Mucosa of stomach (tissue), 1 donor: ENCODE measurements around the gene TARS2.

Experiments
- H3K27me3 ChIP-seq: one replicate; pipeline ENCODE4 v1.7.0; 2013; ENCODE audit warnings: mild to moderate bottlenecking, low read length; ENCODE audit not compliant: control insufficient read depth, insufficient read depth
- H3K36me3 ChIP-seq: one replicate; pipeline ENCODE4 v1.7.0; 2013; ENCODE audit warnings: low read length; ENCODE audit not compliant: control insufficient read depth, insufficient read depth
- H3K4me1 ChIP-seq: one replicate; pipeline ENCODE4 v1.7.0; 2013; ENCODE audit warnings: mild to moderate bottlenecking, low read length; ENCODE audit not compliant: control insufficient read depth, insufficient read depth
- H3K4me3 ChIP-seq: one replicate; pipeline ENCODE4 v1.7.0; 2013; ENCODE audit warnings: low read length
- H3K9ac ChIP-seq: one replicate; pipeline ENCODE4 v1.7.0; 2013; ENCODE audit warnings: mild to moderate bottlenecking, low read length, moderate library complexity
- H3K9me3 ChIP-seq: one replicate; pipeline ENCODE4 v1.7.0; 2013; ENCODE audit warnings: mild to moderate bottlenecking, low read length, moderate library complexity; ENCODE audit not compliant: control insufficient read depth
- donor health status: Pancreatic carcinoma.

Gene TARS2

DNA sequence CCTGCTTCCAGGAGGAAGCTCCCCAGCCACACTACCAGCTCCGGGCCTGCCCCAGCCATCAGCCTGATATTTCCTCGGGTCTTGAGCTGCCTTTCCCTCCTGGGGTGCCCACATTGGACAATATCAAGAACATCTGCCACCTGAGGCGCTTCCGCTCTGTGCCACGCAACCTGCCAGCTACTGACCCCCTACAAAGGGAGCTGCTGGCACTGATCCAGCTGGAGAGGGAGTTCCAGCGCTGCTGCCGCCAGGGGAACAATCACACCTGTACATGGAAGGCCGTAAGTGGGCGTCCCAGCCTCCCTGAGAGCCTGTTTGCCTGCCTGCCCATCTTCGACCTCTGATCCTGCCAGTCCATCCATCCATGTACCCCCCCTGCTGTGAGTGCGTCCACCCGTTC, 24.3 kb downstream of the TARS2 start:
- peaks cover 33% of the 10 kb centered on the region for H3K4me1 ChIP-seq

DNA sequence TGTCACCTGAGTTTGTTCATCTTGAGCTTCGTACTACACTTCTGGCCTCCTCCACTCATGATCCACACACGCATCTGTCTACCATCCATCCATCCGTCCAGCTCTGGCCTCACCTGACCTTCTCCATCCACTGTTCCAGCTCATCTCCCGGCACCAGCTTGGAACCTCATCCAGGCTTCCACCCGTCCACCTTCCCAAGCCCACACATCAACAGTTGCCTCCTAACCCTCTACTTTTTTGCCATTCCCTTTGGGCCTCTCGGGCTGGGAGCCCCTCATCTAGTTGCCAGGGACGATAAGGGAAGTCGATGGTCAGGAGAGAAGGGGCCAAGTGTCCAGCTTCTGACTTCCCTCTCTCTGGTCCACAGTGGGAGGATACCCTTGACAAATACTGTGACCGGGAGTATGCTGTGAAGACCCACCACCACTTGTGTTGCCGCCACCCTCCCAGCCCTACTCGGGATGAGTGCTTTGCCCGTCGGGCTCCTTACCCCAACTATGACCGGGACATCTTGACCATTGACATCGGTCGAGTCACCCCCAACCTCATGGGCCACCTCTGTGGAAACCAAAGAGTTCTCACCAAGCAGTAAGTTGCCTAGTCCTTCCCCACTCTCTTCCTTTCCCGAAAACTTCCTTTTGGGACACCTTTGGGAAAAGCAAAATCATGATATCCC, 24.9 kb downstream of the TARS2 start:
- Histone ChIP-seq H3K4me1 (peaks cover 33% of the 10 kb centered on the region), H3K9me3 (no peaks in the 10 kb centered on the region), H3K9ac (no peak overlapping the region), H3K4me3 (no peak overlapping the region), H3K36me3 (no peaks in the 10 kb centered on the region), H3K27me3 (no peaks in the 10 kb centered on the region)

More for the DNA sequence above, 24.3 kb downstream of the TARS2 start:
- Histone ChIP-seq H3K27me3 (no peaks in the 10 kb centered on the region), H3K36me3 (no peaks in the 10 kb centered on the region), H3K9ac (no peak overlapping the region), H3K4me3 (no peak overlapping the region), H3K9me3 (no peaks in the 10 kb centered on the region)

GRCh38 chr1:150512846-150513245, 25.6 kb downstream of the TARS2 start:
- Histone ChIP-seq H3K4me3 (no peak overlapping the region), H3K36me3 (no peaks in the 10 kb centered on the region), H3K9me3 (no peaks in the 10 kb centered on the region), H3K9ac (no peak overlapping the region), H3K4me1 (peaks cover 35% of the 10 kb centered on the region), H3K27me3 (no peaks in the 10 kb centered on the region)

GRCh38 chr1:150513351-150513791, 26.2 kb downstream of the TARS2 start:
- H3K4me1 ChIP-seq = peaks cover 31% of the 10 kb centered on the region
- H3K36me3 ChIP-seq = no peaks in the 10 kb centered on the region
- H3K27me3 ChIP-seq = no peaks in the 10 kb centered on the region
- no peak overlapping the region for H3K4me3 ChIP-seq
- H3K9ac ChIP-seq = no peak overlapping the region
- H3K9me3 ChIP-seq = no peaks in the 10 kb centered on the region

- Histone ChIP-seq H3K27me3 (no peaks in the 10 kb centered on the region), H3K4me1 (peaks cover 26% of the 10 kb centered on the region), H3K9me3 (no peaks in the 10 kb centered on the region), H3K36me3 (no peaks in the 10 kb centered on the region), H3K9ac (no peak overlapping the region), H3K4me3 (no peak overlapping the region)
These were observed 27.0 kb downstream of the TARS2 start for GRCh38 chr1:150514260-150514659.

DNA sequence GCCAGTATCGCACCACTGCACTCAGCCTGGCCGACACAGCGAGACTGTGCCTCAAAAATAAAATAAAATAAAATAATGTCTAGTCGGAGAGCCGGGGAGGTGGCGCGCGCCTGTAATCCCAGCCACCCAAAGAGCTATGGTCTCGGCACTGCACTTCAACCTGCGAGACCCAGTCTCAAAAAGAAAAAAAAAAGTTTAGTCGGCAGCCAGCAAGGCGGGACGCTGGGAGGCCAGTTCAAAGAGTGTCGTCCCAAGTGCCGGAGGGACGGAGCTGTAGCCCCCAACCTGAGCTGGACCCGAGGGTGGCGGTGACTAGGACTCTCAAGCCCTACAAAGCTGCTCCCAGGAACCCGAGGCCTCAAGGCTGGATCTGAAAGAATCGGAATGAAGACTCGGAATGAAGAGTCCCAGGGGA, 27.7 kb downstream of the TARS2 start:
- Histone ChIP-seq H3K9ac (peak overlapping the region; percentile 67), H3K4me3 (peak overlapping the region; percentile 6), H3K36me3 (no peaks in the 10 kb centered on the region), H3K4me1 (peaks cover 26% of the 10 kb centered on the region), H3K27me3 (no peaks in the 10 kb centered on the region), H3K9me3 (no peaks in the 10 kb centered on the region)

- Histone ChIP-seq H3K9ac (peak within 1 kb of the TSS; percentile 67), H3K27me3 (no peaks in the 10 kb centered on the region), H3K9me3 (no peaks in the 10 kb centered on the region), H3K4me3 (peak within 1 kb of the TSS; percentile 6), H3K4me1 (peaks cover 26% of the 10 kb centered on the region), H3K36me3 (no peaks in the 10 kb centered on the region)
These were observed 28.3 kb downstream of the TARS2 start, which contains the start of gene FALEC for GRCh38 chr1:150515328-150516049. FALEC (plus strand) TSS chr1:150515752.

- H3K9me3 ChIP-seq = no peaks in the 10 kb centered on the region
- peak overlapping the region; percentile 67 for H3K9ac ChIP-seq
- H3K4me3 ChIP-seq = peak overlapping the region; percentile 6
- H3K27me3 ChIP-seq = no peaks in the 10 kb centered on the region
- H3K4me1 ChIP-seq = peaks cover 26% of the 10 kb centered on the region
- H3K36me3 ChIP-seq = no peaks in the 10 kb centered on the region
These were observed 28.9 kb downstream of the TARS2 start for GRCh38 chr1:150516050-150516591.

DNA sequence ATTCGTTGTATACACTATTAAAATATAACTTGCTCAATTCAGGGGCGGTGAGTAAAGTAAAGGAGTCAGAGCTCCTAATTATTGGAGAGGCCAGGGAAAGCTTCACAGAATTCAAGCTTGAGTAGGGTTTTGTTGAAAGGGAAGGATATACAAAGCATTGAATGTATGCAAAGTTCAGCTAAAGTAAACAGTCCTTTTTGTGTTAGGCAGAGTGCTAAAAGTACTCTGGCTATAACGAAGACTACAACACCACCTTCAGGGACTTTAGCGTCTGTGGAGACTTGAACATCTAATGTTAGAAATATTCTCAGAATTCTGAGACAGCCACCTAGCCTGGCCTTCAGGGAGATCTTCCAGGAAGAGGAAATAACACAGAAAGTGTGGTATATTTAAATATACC, 29.4 kb downstream of the TARS2 start:
- Histone ChIP-seq H3K27me3 (no peaks in the 10 kb centered on the region), H3K9me3 (no peaks in the 10 kb centered on the region), H3K9ac (no peak overlapping the region), H3K36me3 (no peaks in the 10 kb centered on the region), H3K4me3 (no peak overlapping the region), H3K4me1 (peaks cover 26% of the 10 kb centered on the region)

- Histone ChIP-seq H3K4me3 (no peak overlapping the region), H3K9me3 (no peaks in the 10 kb centered on the region), H3K4me1 (peaks cover 8% of the 10 kb centered on the region), H3K9ac (no peak overlapping the region), H3K27me3 (no peaks in the 10 kb centered on the region), H3K36me3 (no peaks in the 10 kb centered on the region)
These were observed 34.2 kb downstream of the TARS2 start for GRCh38 chr1:150521196-150521968.

DNA sequence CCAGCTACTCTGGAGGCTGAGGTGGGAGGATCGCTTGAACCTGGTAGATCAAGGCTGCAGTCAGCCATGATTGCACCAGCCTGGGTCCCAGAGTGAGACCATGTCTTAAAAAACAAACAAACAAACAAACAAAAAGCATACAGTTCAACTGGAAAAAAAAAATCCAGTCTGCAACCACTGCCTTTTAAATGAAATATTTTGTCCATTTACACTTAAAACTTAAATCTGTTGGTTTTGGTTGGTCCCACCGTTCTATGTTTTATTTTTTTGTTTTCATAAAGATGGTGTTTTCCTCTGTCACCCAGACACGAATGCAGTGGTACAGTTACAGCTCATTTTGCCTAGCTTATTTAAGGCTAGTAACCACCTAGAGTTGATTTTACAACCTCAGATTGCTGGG, 38.1 kb downstream of the TARS2 start:
- Histone ChIP-seq H3K9me3 (no peaks in the 10 kb centered on the region), H3K4me3 (no peak overlapping the region), H3K4me1 (peaks cover 8% of the 10 kb centered on the region)

GRCh38 chr1:150528196-150528595, 41.0 kb downstream of the TARS2 start:
- Histone ChIP-seq H3K4me1 (peaks cover 27% of the 10 kb centered on the region), H3K9me3 (no peaks in the 10 kb centered on the region), H3K36me3 (no peaks in the 10 kb centered on the region), H3K4me3 (no peak overlapping the region), H3K9ac (no peak overlapping the region), H3K27me3 (no peaks in the 10 kb centered on the region)

More for the DNA sequence above, 38.1 kb downstream of the TARS2 start:
- Histone ChIP-seq H3K27me3 (no peaks in the 10 kb centered on the region), H3K9ac (no peak overlapping the region), H3K36me3 (no peaks in the 10 kb centered on the region)
